ENCODE measurements around the gene QRICH1.

Gene QRICH1

GRCh38 chr3:49124991-49125670 is 31.3 kb upstream of the QRICH1 start:
- Histone ChIP-seq H3K36me3 (ENCODE audit: insufficient read depth, low read depth, low read length) (peaks cover 25% of the 10 kb centered on the region), H3K4me3 (ENCODE audit: low read length) (no peak overlapping the region), H3K9me3 (ENCODE audit: insufficient read depth, low read depth, low read length) (no peaks in the 10 kb centered on the region), H3K9ac (ENCODE audit: low read depth, low read length) (no peak overlapping the region), H3K27ac (ENCODE audit: low read length) (no peak overlapping the region), H3K27me3 (ENCODE audit: insufficient read depth, low read length) (no peaks in the 10 kb centered on the region), H3K4me1 (ENCODE audit: insufficient read depth, low read length) (no peaks in the 10 kb centered on the region)

GRCh38 chr3:49124203-49124602 is 30.3 kb upstream of the QRICH1 start:
- Histone ChIP-seq H3K36me3 (ENCODE audit: insufficient read depth, low read depth, low read length) (peaks cover 25% of the 10 kb centered on the region), H3K27me3 (ENCODE audit: insufficient read depth, low read length) (no peaks in the 10 kb centered on the region), H3K9ac (ENCODE audit: low read depth, low read length) (no peak overlapping the region), H3K9me3 (ENCODE audit: insufficient read depth, low read depth, low read length) (no peaks in the 10 kb centered on the region), H3K4me1 (ENCODE audit: insufficient read depth, low read length) (peaks cover 5% of the 10 kb centered on the region; the same call in 1 of the 2 replicates), H3K4me3 (ENCODE audit: low read length) (no peak overlapping the region), H3K27ac (ENCODE audit: low read length) (no peak overlapping the region)

GRCh38 chr3:49123687-49124086 is 29.8 kb upstream of the QRICH1 start:
- Histone ChIP-seq H3K27me3 (ENCODE audit: insufficient read depth, low read length) (no peaks in the 10 kb centered on the region), H3K9me3 (ENCODE audit: insufficient read depth, low read depth, low read length) (no peaks in the 10 kb centered on the region), H3K4me3 (ENCODE audit: low read length) (no peak overlapping the region), H3K36me3 (ENCODE audit: insufficient read depth, low read depth, low read length) (peaks cover 25% of the 10 kb centered on the region), H3K27ac (ENCODE audit: low read length) (no peak overlapping the region), H3K4me1 (ENCODE audit: insufficient read depth, low read length) (peaks cover 5% of the 10 kb centered on the region; the same call in 1 of the 2 replicates), H3K9ac (ENCODE audit: low read depth, low read length) (no peak overlapping the region)

- no peaks in the 10 kb centered on the region for H3K9me3 ChIP-seq (ENCODE audit: insufficient read depth, low read depth, low read length)
- no peak overlapping the region for H3K4me3 ChIP-seq (ENCODE audit: low read length)
- no peak overlapping the region for H3K27ac ChIP-seq (ENCODE audit: low read length)
- no peaks in the 10 kb centered on the region for H3K27me3 ChIP-seq (ENCODE audit: insufficient read depth, low read length)
- H3K36me3 ChIP-seq (ENCODE audit: insufficient read depth, low read depth, low read length): peaks cover 32% of the 10 kb centered on the region
- H3K4me1 ChIP-seq (ENCODE audit: insufficient read depth, low read length): peaks cover 5% of the 10 kb centered on the region; the same call in 1 of the 2 replicates
- H3K9ac ChIP-seq (ENCODE audit: low read depth, low read length): no peak overlapping the region
These were observed 29.1 kb upstream of the QRICH1 start for GRCh38 chr3:49122886-49123545.

- Histone ChIP-seq H3K9ac (ENCODE audit: low read depth, low read length) (no peak overlapping the region), H3K4me1 (ENCODE audit: insufficient read depth, low read length) (peaks cover 5% of the 10 kb centered on the region; the same call in 1 of the 2 replicates), H3K4me3 (ENCODE audit: low read length) (no peak overlapping the region), H3K9me3 (ENCODE audit: insufficient read depth, low read depth, low read length) (no peaks in the 10 kb centered on the region), H3K27me3 (ENCODE audit: insufficient read depth, low read length) (no peaks in the 10 kb centered on the region), H3K27ac (ENCODE audit: low read length) (no peak overlapping the region), H3K36me3 (ENCODE audit: insufficient read depth, low read depth, low read length) (peaks cover 38% of the 10 kb centered on the region)
These were observed 28.6 kb upstream of the QRICH1 start for GRCh38 chr3:49122451-49122850.

- H3K4me1 ChIP-seq (ENCODE audit: insufficient read depth, low read length): peaks cover 5% of the 10 kb centered on the region; the same call in 1 of the 2 replicates
These were observed 28.2 kb upstream of the QRICH1 start for GRCh38 chr3:49122022-49122421.

GRCh38 chr3:49121132-49121736 is 27.4 kb upstream of the QRICH1 start:
- H3K36me3 ChIP-seq (ENCODE audit: insufficient read depth, low read depth, low read length): peaks cover 50% of the 10 kb centered on the region
- peak overlapping the region; percentile 92 for H3K4me3 ChIP-seq (ENCODE audit: low read length)
- H3K9me3 ChIP-seq (ENCODE audit: insufficient read depth, low read depth, low read length): no peaks in the 10 kb centered on the region
- peak overlapping the region; percentile 53 for H3K27ac ChIP-seq (ENCODE audit: low read length)
- no peaks in the 10 kb centered on the region for H3K27me3 ChIP-seq (ENCODE audit: insufficient read depth, low read length)
- H3K4me1 ChIP-seq (ENCODE audit: insufficient read depth, low read length): peaks cover 5% of the 10 kb centered on the region; the same call in 1 of the 2 replicates
- peak overlapping the region; percentile 95; the same call in 1 of the 2 replicates for H3K9ac ChIP-seq (ENCODE audit: low read depth, low read length)

More at GRCh38 chr3:49122022-49122421, 28.2 kb upstream of the QRICH1 start:
- Histone ChIP-seq H3K9me3 (ENCODE audit: insufficient read depth, low read depth, low read length) (no peaks in the 10 kb centered on the region), H3K27ac (ENCODE audit: low read length) (no peak overlapping the region), H3K27me3 (ENCODE audit: insufficient read depth, low read length) (no peaks in the 10 kb centered on the region), H3K4me3 (ENCODE audit: low read length) (no peak overlapping the region), H3K9ac (ENCODE audit: low read depth, low read length) (no peak overlapping the region), H3K36me3 (ENCODE audit: insufficient read depth, low read depth, low read length) (peaks cover 42% of the 10 kb centered on the region)

- peaks cover 56% of the 10 kb centered on the region for H3K36me3 ChIP-seq (ENCODE audit: insufficient read depth, low read depth, low read length)
- H3K9ac ChIP-seq (ENCODE audit: low read depth, low read length): peak within 1 kb of the TSS; percentile 95
- peak within 1 kb of the TSS; percentile 53 for H3K27ac ChIP-seq (ENCODE audit: low read length)
- H3K4me3 ChIP-seq (ENCODE audit: low read length): peak within 1 kb of the TSS; percentile 92
- H3K27me3 ChIP-seq (ENCODE audit: insufficient read depth, low read length): no peaks in the 10 kb centered on the region
- H3K4me1 ChIP-seq (ENCODE audit: insufficient read depth, low read length): peaks cover 5% of the 10 kb centered on the region; the same call in 1 of the 2 replicates
- H3K9me3 ChIP-seq (ENCODE audit: insufficient read depth, low read depth, low read length): no peaks in the 10 kb centered on the region
These were observed 26.7 kb upstream of the QRICH1 start, which contains the start of gene USP19 for GRCh38 chr3:49120438-49121131. Gene USP19 (minus strand): TSS chr3:49120823. CDS start chr3:49119145, 1,678 bp downstream.

GRCh38 chr3:49120096-49120437 is 26.2 kb upstream of the QRICH1 start:
- peak overlapping the region; percentile 92 for H3K4me3 ChIP-seq (ENCODE audit: low read length)
- H3K27me3 ChIP-seq (ENCODE audit: insufficient read depth, low read length): no peaks in the 10 kb centered on the region
- H3K9me3 ChIP-seq (ENCODE audit: insufficient read depth, low read depth, low read length): no peaks in the 10 kb centered on the region
- peak overlapping the region; percentile 95 for H3K9ac ChIP-seq (ENCODE audit: low read depth, low read length)
- peaks cover 5% of the 10 kb centered on the region; the same call in 1 of the 2 replicates for H3K4me1 ChIP-seq (ENCODE audit: insufficient read depth, low read length)
- H3K27ac ChIP-seq (ENCODE audit: low read length): no peak overlapping the region
- peaks cover 62% of the 10 kb centered on the region for H3K36me3 ChIP-seq (ENCODE audit: insufficient read depth, low read depth, low read length)

GRCh38 chr3:49119439-49119838 is 25.6 kb upstream of the QRICH1 start:
- Histone ChIP-seq H3K36me3 (ENCODE audit: insufficient read depth, low read depth, low read length) (peaks cover 68% of the 10 kb centered on the region), H3K27ac (ENCODE audit: low read length) (no peak overlapping the region), H3K4me3 (ENCODE audit: low read length) (peak overlapping the region; percentile 92), H3K9me3 (ENCODE audit: insufficient read depth, low read depth, low read length) (no peaks in the 10 kb centered on the region), H3K4me1 (ENCODE audit: insufficient read depth, low read length) (peaks cover 5% of the 10 kb centered on the region; the same call in 1 of the 2 replicates), H3K9ac (ENCODE audit: low read depth, low read length) (peak overlapping the region; percentile 95; the same call in 1 of the 2 replicates), H3K27me3 (ENCODE audit: insufficient read depth, low read length) (no peaks in the 10 kb centered on the region)

- Histone ChIP-seq H3K9me3 (ENCODE audit: insufficient read depth, low read depth, low read length) (no peaks in the 10 kb centered on the region), H3K4me1 (ENCODE audit: insufficient read depth, low read length) (peaks cover 5% of the 10 kb centered on the region; the same call in 1 of the 2 replicates), H3K36me3 (ENCODE audit: insufficient read depth, low read depth, low read length) (peaks cover 72% of the 10 kb centered on the region), H3K9ac (ENCODE audit: low read depth, low read length) (no peak overlapping the region), H3K4me3 (ENCODE audit: low read length) (no peak overlapping the region), H3K27ac (ENCODE audit: low read length) (no peak overlapping the region), H3K27me3 (ENCODE audit: insufficient read depth, low read length) (no peaks in the 10 kb centered on the region)
These were observed 25.2 kb upstream of the QRICH1 start for GRCh38 chr3:49119036-49119435.

Data from iPS-20b (cell line).